ENCODE measurements around the gene TEAD1. TPM values are rescaled to one million over a fixed set of nuclear protein-coding genes. Genes with fewer than 3 reads are reported as not detected.

The TEAD1 gene
- total and polyA plus RNA-seq, 8 donors: 5.9 to 35.1 (median 22.0) TPM

DNA sequence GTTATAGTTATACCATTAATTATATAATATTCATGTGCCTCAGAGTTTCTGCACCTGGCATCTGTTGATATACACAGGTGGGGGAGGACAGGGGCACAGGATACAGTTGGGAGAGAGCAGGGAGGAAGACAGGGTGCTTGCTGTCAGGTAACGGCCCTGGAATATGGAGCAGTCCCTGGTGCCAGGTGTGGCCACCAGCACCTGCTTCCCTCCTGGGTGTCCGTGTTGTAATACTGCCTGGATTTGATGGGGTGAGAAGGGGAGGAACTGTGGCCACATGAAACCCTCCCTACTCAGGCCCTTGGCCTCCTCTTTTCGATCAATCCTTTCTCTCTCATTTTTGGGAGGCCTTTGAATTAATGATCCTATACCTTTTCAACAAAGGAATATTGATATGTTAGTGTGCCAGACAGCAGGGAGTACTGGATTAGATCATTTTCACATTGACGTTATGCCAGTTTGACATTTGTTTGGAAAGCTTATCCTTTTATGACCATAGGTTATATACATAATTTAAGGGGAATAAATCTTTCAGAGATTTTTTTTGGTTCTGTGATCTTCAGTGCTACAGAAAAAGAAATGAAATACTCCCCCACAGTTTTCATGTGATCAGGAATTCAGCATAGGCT is 88.6 kb downstream of the TEAD1 start:
- FAIRE-seq (no peak), ATAC-seq (peak in 3 of 4 donors; percentile 46 to 53 (median 47)), DNase-seq (no peak)
- intact Hi-C loops (cut with DNase I): no loop called here
- Histone ChIP-seq H3K36me3 (peaks cover 0 to 3% (median 0%) of the 10 kb centered on the region in 3 donors), H3K27me3 (no peaks in the 10 kb centered on the region), H3K27ac (no peak overlapping the region), H3K4me1 (no peaks in the 10 kb centered on the region), H3K4me3 (no peak overlapping the region), H3K9me3 (no peaks in the 10 kb centered on the region)
- WGBS, 2 donors: 63 to 71% methylated on average over 4 of the region's 4 CpGs
- TF ChIP-seq, protein P1, sequence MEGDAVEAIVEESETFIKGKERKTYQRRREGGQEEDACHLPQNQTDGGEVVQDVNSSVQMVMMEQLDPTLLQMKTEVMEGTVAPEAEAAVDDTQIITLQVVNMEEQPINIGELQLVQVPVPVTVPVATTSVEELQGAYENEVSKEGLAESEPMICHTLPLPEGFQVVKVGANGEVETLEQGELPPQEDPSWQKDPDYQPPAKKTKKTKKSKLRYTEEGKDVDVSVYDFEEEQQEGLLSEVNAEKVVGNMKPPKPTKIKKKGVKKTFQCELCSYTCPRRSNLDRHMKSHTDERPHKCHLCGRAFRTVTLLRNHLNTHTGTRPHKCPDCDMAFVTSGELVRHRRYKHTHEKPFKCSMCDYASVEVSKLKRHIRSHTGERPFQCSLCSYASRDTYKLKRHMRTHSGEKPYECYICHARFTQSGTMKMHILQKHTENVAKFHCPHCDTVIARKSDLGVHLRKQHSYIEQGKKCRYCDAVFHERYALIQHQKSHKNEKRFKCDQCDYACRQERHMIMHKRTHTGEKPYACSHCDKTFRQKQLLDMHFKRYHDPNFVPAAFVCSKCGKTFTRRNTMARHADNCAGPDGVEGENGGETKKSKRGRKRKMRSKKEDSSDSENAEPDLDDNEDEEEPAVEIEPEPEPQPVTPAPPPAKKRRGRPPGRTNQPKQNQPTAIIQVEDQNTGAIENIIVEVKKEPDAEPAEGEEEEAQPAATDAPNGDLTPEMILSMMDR (IDR thresholded peaks at IDR 0.05): no peak

DNA sequence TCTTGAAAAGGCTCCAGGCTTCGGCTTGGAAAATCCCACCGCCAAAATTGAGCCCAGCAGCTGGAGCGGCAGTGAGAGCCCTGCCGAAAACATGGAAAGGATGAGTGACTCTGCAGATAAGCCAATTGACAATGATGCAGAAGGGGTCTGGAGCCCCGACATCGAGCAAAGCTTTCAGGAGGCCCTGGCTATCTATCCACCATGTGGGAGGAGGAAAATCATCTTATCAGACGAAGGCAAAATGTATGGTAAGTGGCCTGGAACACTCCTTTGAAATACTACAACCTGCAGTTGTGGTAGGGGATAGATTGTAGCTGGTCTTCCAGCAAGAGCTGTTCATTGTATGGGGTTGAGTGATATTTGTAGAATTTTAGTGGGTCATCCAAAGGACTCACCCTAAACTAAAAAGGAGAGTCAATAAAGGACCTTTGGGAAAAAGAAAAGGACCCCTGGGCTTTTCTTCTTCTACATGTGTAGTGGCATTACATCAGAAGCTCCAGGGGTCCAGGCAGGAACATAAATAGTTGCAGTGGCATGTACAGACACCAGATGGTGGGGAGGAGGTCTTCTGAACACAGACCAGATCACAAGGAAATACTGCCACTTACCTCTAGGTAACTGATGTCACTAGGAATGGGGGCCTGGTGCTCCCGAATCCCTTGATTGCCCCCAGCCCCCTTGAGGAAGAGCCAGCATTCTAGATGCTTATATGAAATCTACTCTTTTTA is 90.1 kb downstream of the TEAD1 start:
- TF ChIP-seq, protein P1 (IDR thresholded peaks at IDR 0.05): no peak
- no peaks in the 10 kb centered on the region for H3K9me3 ChIP-seq
- no peak for ATAC-seq

DNA sequence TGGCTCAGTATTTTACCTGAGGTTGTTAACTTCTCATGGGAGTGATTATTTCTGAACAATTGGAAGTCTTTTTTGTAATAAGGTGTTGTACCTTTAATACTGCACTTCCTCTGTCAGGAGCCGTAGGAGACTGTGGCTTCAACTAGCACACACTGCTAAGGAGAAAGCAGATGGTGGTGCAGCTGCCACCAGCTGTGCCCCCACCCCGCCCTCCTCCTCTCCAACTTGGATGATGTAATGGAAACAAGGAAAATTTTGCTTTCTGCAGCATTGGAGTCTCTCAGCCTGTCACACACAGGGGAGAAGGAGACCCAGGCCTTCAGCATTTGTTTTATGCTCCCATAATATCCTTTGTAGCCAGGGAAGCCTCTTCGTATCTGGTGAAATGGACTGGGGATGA is 91.2 kb downstream of the TEAD1 start:
- Histone ChIP-seq H3K36me3 (peaks cover 0 to 3% (median 0%) of the 10 kb centered on the region in 3 donors), H3K4me1 (peaks cover 0 to 10% (median 0%) of the 10 kb centered on the region in 3 donors), H3K9me3 (no peaks in the 10 kb centered on the region), H3K4me3 (no peak overlapping the region), H3K27me3 (no peaks in the 10 kb centered on the region), H3K27ac (no peak overlapping the region)
- intact Hi-C loops (cut with DNase I): no loop called here
- no peak for FAIRE-seq
- WGBS, 2 donors: 83 to 86% methylated on average over 3 of the region's 3 CpGs
- TF ChIP-seq, protein P1 (IDR thresholded peaks at IDR 0.05): no peak
- DNase-seq: no peak
- ATAC-seq: peak in 3 of 4 donors; percentile 37 to 76 (median 69)

More for the DNA sequence above, 90.1 kb downstream of the TEAD1 start:
- DNase-seq (no peak), FAIRE-seq (no peak)
- Histone ChIP-seq H3K4me1 (peaks cover 0 to 3% (median 0%) of the 10 kb centered on the region in 3 donors), H3K36me3 (peaks cover 0 to 3% (median 0%) of the 10 kb centered on the region in 3 donors), H3K27me3 (no peaks in the 10 kb centered on the region), H3K27ac (no peak overlapping the region), H3K4me3 (no peak overlapping the region)
- intact Hi-C loops (cut with DNase I): no loop called here
- WGBS, 2 donors: 93 to 94% methylated on average over 8 of the region's 8 CpGs

DNA sequence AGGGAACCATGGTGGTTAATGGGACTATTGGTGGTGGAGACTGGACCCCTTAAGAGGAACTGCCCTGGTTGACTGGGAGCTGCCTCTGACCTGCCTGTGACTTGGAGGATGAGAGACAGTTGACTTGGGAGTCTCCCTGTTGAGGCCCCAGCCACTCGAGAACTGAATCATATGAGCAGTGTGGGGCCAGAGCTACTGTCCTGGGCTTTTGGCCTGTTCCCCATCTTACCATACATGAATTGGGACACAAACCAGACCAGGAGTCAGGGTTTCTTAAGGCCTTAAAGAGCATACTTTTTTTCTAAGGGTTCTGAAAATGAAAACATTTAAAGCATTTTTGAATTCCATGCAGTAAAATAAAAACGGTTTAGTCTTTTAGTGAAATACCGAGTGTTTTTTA is 92.8 kb downstream of the TEAD1 start:
- WGBS, 2 donors: 89 to 92% methylated on average over 3 of the region's 3 CpGs
- no peak for FAIRE-seq
- ATAC-seq: no peak
- peaks cover 0 to 3% (median 0%) of the 10 kb centered on the region in 3 donors for H3K36me3 ChIP-seq
- DNase-seq: no peak
- H3K27me3 ChIP-seq: no peaks in the 10 kb centered on the region
- H3K4me3 ChIP-seq: no peak overlapping the region
- intact Hi-C loops (cut with DNase I): no loop called here
- H3K27ac ChIP-seq: no peak overlapping the region
- TF ChIP-seq, protein P1 (IDR thresholded peaks at IDR 0.05): no peak
- peaks cover 0 to 10% (median 0%) of the 10 kb centered on the region in 3 donors for H3K4me1 ChIP-seq
- H3K9me3 ChIP-seq: no peaks in the 10 kb centered on the region

DNA sequence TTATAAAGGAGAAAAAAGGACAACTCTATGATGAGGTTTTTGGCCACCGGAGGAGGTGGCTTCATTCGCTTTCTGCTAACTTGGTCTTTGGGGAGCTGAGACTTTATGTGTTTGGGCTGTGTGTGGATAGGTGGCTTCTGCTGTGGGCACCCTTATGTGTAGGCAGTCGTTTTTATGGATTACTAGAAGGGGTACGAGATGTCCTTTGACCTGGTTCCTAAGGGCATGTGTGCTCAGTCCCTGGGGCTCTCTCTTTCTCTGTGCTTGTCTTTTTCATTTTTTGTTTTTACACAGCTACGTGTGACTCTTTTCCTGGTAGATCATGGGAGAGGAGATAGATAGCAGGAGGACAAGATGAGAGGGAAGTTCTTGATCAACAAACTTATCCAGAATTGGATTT is 93.4 kb downstream of the TEAD1 start:
- WGBS, 2 donors: 84 to 86% methylated on average over 5 of the region's 5 CpGs
- H3K27ac ChIP-seq: no peak overlapping the region
- FAIRE-seq: no peak
- peaks cover 0 to 3% (median 0%) of the 10 kb centered on the region in 3 donors for H3K36me3 ChIP-seq
- no peak overlapping the region for H3K4me3 ChIP-seq
- H3K4me1 ChIP-seq: peaks cover 0 to 10% (median 0%) of the 10 kb centered on the region in 3 donors
- no peak for DNase-seq
- H3K27me3 ChIP-seq: no peaks in the 10 kb centered on the region
- TF ChIP-seq, protein P1 (IDR thresholded peaks at IDR 0.05): no peak
- ATAC-seq: no peak
- intact Hi-C loops (cut with DNase I): no loop called here
- H3K9me3 ChIP-seq: no peaks in the 10 kb centered on the region
